IMR-90 (cell line): ENCODE data around the gene SH3BP5. TPM values are rescaled to one million over a fixed set of nuclear protein-coding genes. Genes with fewer than 3 reads are reported as not detected.

Experiments
- ATAC-seq: fragments of 200-7000 bp; cut with Tn5 transposase; 2 replicates; pipeline ENCODE4 v1.9.1; 2020; ENCODE audit warnings: low read depth, mild to moderate bottlenecking, moderate library complexity
- BruUV-seq: library from RNA; stranded (reverse); fragments of 400-500 nt; replicated peaks from 2 replicates; lab custom pipeline; 2021; lab: Mats Ljungman, UMichigan
- CTCF ChIA-PET: fragments of 300-600 bp; formaldehyde crosslinking; extraction: SDS; loops from one replicate; lab custom pipeline; 2021; ENCODE audit warnings: antibody characterized with exemption; lab: Yijun Ruan, JAX
- POLR2A ChIA-PET: fragments of 300-600 bp; sonication (Branson Sonifier 250); formaldehyde crosslinking; loops from one replicate; lab custom pipeline; 2022; ENCODE audit warnings: antibody characterized with exemption; ENCODE audit not compliant: unreplicated experiment; lab: Charles Lee
- DNase-seq: peaks from one replicate; pipeline ENCODE4 v3.0.0; 2013
- H2AFZ ChIP-seq: replicated peaks from 2 replicates; pipeline ENCODE3; 2013; ENCODE audit warnings: low read length, mild to moderate bottlenecking; ENCODE audit not compliant: poor library complexity
- H2AK5ac ChIP-seq: 2 replicates; pipeline ENCODE4 v1.6.1; 2013; ENCODE audit warnings: low read depth, low read length, inconsistent platforms
- H2AK9ac ChIP-seq: replicated peaks from 2 replicates; pipeline ENCODE3; 2013; ENCODE audit warnings: mild to moderate bottlenecking, low read depth, low read length, moderate library complexity; ENCODE audit not compliant: poor library complexity
- H2BK120ac ChIP-seq: 2 replicates; pipeline ENCODE4 v1.6.1; 2013; ENCODE audit warnings: low read depth, low read length, inconsistent platforms
- H2BK15ac ChIP-seq: 3 replicates; pipeline ENCODE4 v1.6.1; 2013; ENCODE audit warnings: low read depth, low read length, inconsistent platforms
- H2BK20ac ChIP-seq: 2 replicates; pipeline ENCODE4 v1.6.1; 2013; ENCODE audit warnings: low read depth, mild to moderate bottlenecking, inconsistent platforms, low read length, moderate library complexity
- H2BK5ac ChIP-seq: 2 replicates; pipeline ENCODE4 v1.6.1; 2013; ENCODE audit warnings: mild to moderate bottlenecking, low read depth, low read length, inconsistent platforms; ENCODE audit not compliant: poor library complexity, severe bottlenecking
- H3K14ac ChIP-seq: replicated peaks from 2 replicates; pipeline ENCODE4 v1.6.1; 2013; ENCODE audit warnings: low read depth, low read length, inconsistent platforms
- H3K18ac ChIP-seq: 2 replicates; pipeline ENCODE4 v1.6.1; 2013; ENCODE audit warnings: low read depth, low read length, control low read depth
- H3K23ac ChIP-seq: 2 replicates; pipeline ENCODE4 v1.6.1; 2013; ENCODE audit warnings: low read depth, low read length, inconsistent platforms
- H3K27ac ChIP-seq: 2 replicates; pipeline ENCODE4 v1.5.1; 2013; ENCODE audit warnings: mild to moderate bottlenecking, control low read depth, low read length; ENCODE audit not compliant: insufficient read depth
- H3K27me3 ChIP-seq: 2 replicates; pipeline ENCODE4 v1.6.1; 2013; ENCODE audit warnings: low read length; ENCODE audit not compliant: control insufficient read depth, insufficient read depth
- H3K36me3 ChIP-seq: 2 replicates; pipeline ENCODE4 v1.6.1; 2013; ENCODE audit warnings: low read length, mixed read lengths; ENCODE audit not compliant: control insufficient read depth, insufficient read depth
- H3K4ac ChIP-seq: 2 replicates; pipeline ENCODE4 v1.6.1; 2013; ENCODE audit warnings: low read depth, low read length, inconsistent platforms
- H3K4me1 ChIP-seq: 2 replicates; pipeline ENCODE4 v1.6.1; 2013; ENCODE audit warnings: low read length, mixed read lengths; ENCODE audit not compliant: control insufficient read depth, insufficient read depth
- H3K4me2 ChIP-seq: 2 replicates; pipeline ENCODE4 v1.6.1; 2013; ENCODE audit warnings: low read depth, mild to moderate bottlenecking, control low read depth, low read length, moderate library complexity
- H3K4me3 ChIP-seq: 2 replicates; pipeline ENCODE4 v1.5.1; 2013; ENCODE audit warnings: low read depth, mild to moderate bottlenecking, control low read depth, low read length, moderate library complexity; ENCODE audit not compliant: insufficient read depth
- H3K56ac ChIP-seq: 2 replicates; pipeline ENCODE4 v1.6.1; 2013; ENCODE audit warnings: low read length, inconsistent platforms; ENCODE audit not compliant: insufficient read depth; ENCODE audit errors: extremely low read depth
- H3K79me1 ChIP-seq, 2 experiments: 2 replicates each; pipeline ENCODE4 v1.6.1; 2013; ENCODE audit warnings: low read length in 2 of 2, inconsistent platforms in 1 of 2, low read depth in 1 of 2
- H3K9ac ChIP-seq: 2 replicates; pipeline ENCODE4 v1.6.1; 2013; ENCODE audit warnings: low read depth, low read length, control low read depth
- H3K9me1 ChIP-seq: 2 replicates; pipeline ENCODE4 v1.6.1; 2013; ENCODE audit warnings: low read length, inconsistent platforms; ENCODE audit not compliant: insufficient read depth
- H3K9me3 ChIP-seq: 2 replicates; pipeline ENCODE4 v1.6.1; 2013; ENCODE audit warnings: low read length; ENCODE audit not compliant: control insufficient read depth, insufficient read depth
- H4K20me1 ChIP-seq: 2 replicates; pipeline ENCODE4 v1.6.1; 2013; ENCODE audit warnings: low read length, inconsistent platforms; ENCODE audit not compliant: insufficient read depth
- H4K5ac ChIP-seq: 2 replicates; pipeline ENCODE4 v1.6.1; 2013; ENCODE audit warnings: mild to moderate bottlenecking, low read depth, low read length, control low read depth
- H4K8ac ChIP-seq, 2 experiments: 2 replicates each; pipeline ENCODE4 v1.6.1; 2013; ENCODE audit warnings: low read depth in 2 of 2, low read length in 2 of 2, control low read depth in 1 of 2, inconsistent platforms in 1 of 2
- H4K91ac ChIP-seq: 2 replicates; pipeline ENCODE4 v1.6.1; 2013; ENCODE audit warnings: low read depth, low read length, inconsistent platforms; ENCODE audit not compliant: insufficient read depth
- CEBPB ChIP-seq: IDR thresholded peaks from 2 replicates; pipeline ENCODE4 v1.6.1; 2012; ENCODE audit warnings: low read depth, low read length, improper control_type of control experiment
- POLR2A ChIP-seq: IDR thresholded peaks from 2 replicates; pipeline ENCODE4 v1.6.1; 2012; ENCODE audit warnings: mild to moderate bottlenecking, low read depth, low read length
- RAD21 ChIP-seq: IDR thresholded peaks from 2 replicates; pipeline ENCODE4 v1.6.1; 2012; ENCODE audit warnings: low read length, improper control_type of control experiment
- RFX5 ChIP-seq: IDR thresholded peaks from 2 replicates; pipeline ENCODE4 v1.8.0; 2012; ENCODE audit warnings: low read depth, mild to moderate bottlenecking, low read length, moderate library complexity
- SMC3 ChIP-seq: fragments of 150-350 bp; IDR thresholded peaks from 2 replicates; pipeline ENCODE4 v1.6.1; 2016; ENCODE audit warnings: low read depth, mild to moderate bottlenecking, antibody characterized with exemption, low read length, moderate library complexity
- USF2 ChIP-seq: fragments of 150-350 bp; IDR thresholded peaks from 2 replicates; pipeline ENCODE4 v1.6.1; 2017; ENCODE audit warnings: mild to moderate bottlenecking, antibody characterized with exemption, low read length, low read depth
- WGBS, 2 experiments: methylation state at CpG; one replicate each; pipeline versions ENCODE4 v1.1.5 to v1.1.7; 2013; ENCODE audit warnings: missing lambda C conversion rate in 2 of 2; ENCODE audit not compliant: insufficient read length in 1 of 2; ENCODE audit errors: extremely low coverage in 2 of 2; 5-methylcytosine and 5-hydroxymethylcytosine counted together
- dilution Hi-C: fragments of 300-500 bp; cut with HindIII; formaldehyde crosslinking; loops from one replicate; pipeline ENCODE4 v1.14.3; 2018; ENCODE audit warnings: low sequenced_read_pairs; ENCODE audit not compliant: unreplicated experiment
- in situ Hi-C: fragments of 300-500 bp; cut with MboI; formaldehyde crosslinking; loops from 3 replicates; pipeline ENCODE4 v1.14.3; 2019; ENCODE audit warnings: low sequenced_read_pairs, inconsistent platforms, mixed read lengths
- intact Hi-C: fragments of 100-400 bp; cut with micrococcal nuclease; formaldehyde crosslinking; loops from 2 replicates; pipeline ENCODE4 v1.10.0; 2022
- polyA plus RNA-seq, 3 experiments: library from polyadenylated mRNA; depleted of rRNA; stranded (reverse); fragments of >200 nt; gene quantifications; 2 replicates each; pipeline ENCODE4 v1.2.3, GENCODE V29; 2012; ENCODE audit warnings: low replicate concordance in 1 of 3
- total RNA-seq: library from RNA; depleted of rRNA; stranded (reverse); fragments of >200 nt; gene quantifications from 2 replicates; pipeline ENCODE4 v1.2.3, GENCODE V29; 2012
- TF ChIP-seq, protein P1 (sequence below): conservative IDR thresholded peaks from 2 replicates; pipeline ENCODE4 v1.5.1; 2012; ENCODE audit warnings: mild to moderate bottlenecking, low read depth, low read length, improper control_type of control experiment

SH3BP5 gene
- total and polyA plus RNA-seq, 2 of the 4 experiments (the other 2 are of a cell fraction), result 14.0 to 23.5 TPM

DNA sequence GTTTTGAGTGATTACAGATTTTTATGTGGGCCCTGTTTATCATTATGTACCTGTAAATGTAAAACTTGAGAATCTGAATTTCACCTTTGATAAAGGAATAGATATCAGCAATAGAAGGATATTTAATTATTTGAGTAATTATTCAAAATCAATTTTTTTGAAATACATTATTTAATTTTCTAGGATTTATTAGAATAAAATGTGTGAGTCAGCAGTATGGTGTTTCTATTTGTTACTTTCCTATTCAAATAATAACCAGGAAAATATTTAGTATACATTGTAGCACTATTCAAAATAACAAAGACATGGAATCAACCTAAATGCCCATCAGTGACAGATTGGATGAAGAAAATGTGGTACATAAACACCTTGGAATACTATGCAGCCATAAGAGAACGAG lies 104.2 kb downstream of the SH3BP5 start:
- no peak for DNase-seq
- no peak for ATAC-seq
- WGBS, 2 experiments, result no CpG with 5 or more reads among the region's 1 CpG
- no peak overlapping the region for H3K4ac ChIP-seq
- no peaks in the 10 kb centered on the region for H3K4me1 ChIP-seq
- H2BK5ac ChIP-seq, result no peak overlapping the region
- no peak overlapping the region for H2BK20ac ChIP-seq
- H4K91ac ChIP-seq, result no peak overlapping the region
- ChIA-PET CTCF (interaction anchor here (0.6 kb wide), 1 partner anchor 39 kb away, joined by 5 read pairs; no protein-coding TSS in a partner anchor), POLR2A (no interaction called here)
- H4K8ac ChIP-seq, result no peak overlapping the region
- H2AFZ ChIP-seq, result no peak overlapping the region
- H3K9me1 ChIP-seq, result no peaks in the 10 kb centered on the region
- no peak overlapping the region for H2BK15ac ChIP-seq
- dilution Hi-C loops, result no loop called here
- H3K23ac ChIP-seq, result no peak overlapping the region
- no peaks in the 10 kb centered on the region; the same call in 1 of the 2 replicates for H4K20me1 ChIP-seq
- H3K9ac ChIP-seq, result no peak overlapping the region
- no peak overlapping the region for H3K14ac ChIP-seq
- H2AK5ac ChIP-seq, result no peak overlapping the region
- no peaks in the 10 kb centered on the region; a peak in 1 of 4 replicates for H3K79me1 ChIP-seq
- H3K36me3 ChIP-seq, result peaks cover 16% of the 10 kb centered on the region
- H2AK9ac ChIP-seq, result no peak overlapping the region
- no peak overlapping the region for H3K18ac ChIP-seq
- in situ Hi-C loops, result loop anchor here (25.0 kb wide), 1 partner anchor 459 kb away; no protein-coding TSS in a partner anchor
- no peaks in the 10 kb centered on the region for H3K9me3 ChIP-seq
- no peak overlapping the region for H3K56ac ChIP-seq
- no peak overlapping the region for H3K4me3 ChIP-seq
- no TSS peak for BruUV-seq
- no peak overlapping the region for H4K5ac ChIP-seq
- H3K4me2 ChIP-seq, result no peak overlapping the region
- no peak overlapping the region for H2BK120ac ChIP-seq
- H3K27ac ChIP-seq, result no peak overlapping the region
- no peaks in the 10 kb centered on the region for H3K27me3 ChIP-seq
- intact Hi-C loops, result no loop called here
- no peak for TF ChIP-seq CEBPB
- no peak for TF ChIP-seq RFX5
- TF ChIP-seq, protein P1, sequence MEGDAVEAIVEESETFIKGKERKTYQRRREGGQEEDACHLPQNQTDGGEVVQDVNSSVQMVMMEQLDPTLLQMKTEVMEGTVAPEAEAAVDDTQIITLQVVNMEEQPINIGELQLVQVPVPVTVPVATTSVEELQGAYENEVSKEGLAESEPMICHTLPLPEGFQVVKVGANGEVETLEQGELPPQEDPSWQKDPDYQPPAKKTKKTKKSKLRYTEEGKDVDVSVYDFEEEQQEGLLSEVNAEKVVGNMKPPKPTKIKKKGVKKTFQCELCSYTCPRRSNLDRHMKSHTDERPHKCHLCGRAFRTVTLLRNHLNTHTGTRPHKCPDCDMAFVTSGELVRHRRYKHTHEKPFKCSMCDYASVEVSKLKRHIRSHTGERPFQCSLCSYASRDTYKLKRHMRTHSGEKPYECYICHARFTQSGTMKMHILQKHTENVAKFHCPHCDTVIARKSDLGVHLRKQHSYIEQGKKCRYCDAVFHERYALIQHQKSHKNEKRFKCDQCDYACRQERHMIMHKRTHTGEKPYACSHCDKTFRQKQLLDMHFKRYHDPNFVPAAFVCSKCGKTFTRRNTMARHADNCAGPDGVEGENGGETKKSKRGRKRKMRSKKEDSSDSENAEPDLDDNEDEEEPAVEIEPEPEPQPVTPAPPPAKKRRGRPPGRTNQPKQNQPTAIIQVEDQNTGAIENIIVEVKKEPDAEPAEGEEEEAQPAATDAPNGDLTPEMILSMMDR, result no peak
- TF ChIP-seq RAD21, result no peak
- no peak for TF ChIP-seq USF2
- TF ChIP-seq POLR2A, result no peak
- TF ChIP-seq SMC3, result no peak
